Lower leg skin (tissue), 3 donors: Measurements from ENCODE around the gene MACF1.

Experiments
- POLR2A ChIP-seq, 2 donors: fragments of 450-650 bp; IDR thresholded peaks; one replicate each; pipeline ENCODE4 v1.6.1; 2016 to 2017; ENCODE audit warnings: antibody characterized with exemption in 2 of 2, mild to moderate bottlenecking in 1 of 2, moderate library complexity in 1 of 2
- TF ChIP-seq, protein P1 (sequence below), 3 donors: fragments of 450-650 bp; IDR thresholded peaks; one replicate each; pipeline ENCODE4 v1.5.1; 2016; ENCODE audit warnings: antibody characterized with exemption in 3 of 3, mild to moderate bottlenecking in 3 of 3, moderate library complexity in 2 of 3

DNA sequence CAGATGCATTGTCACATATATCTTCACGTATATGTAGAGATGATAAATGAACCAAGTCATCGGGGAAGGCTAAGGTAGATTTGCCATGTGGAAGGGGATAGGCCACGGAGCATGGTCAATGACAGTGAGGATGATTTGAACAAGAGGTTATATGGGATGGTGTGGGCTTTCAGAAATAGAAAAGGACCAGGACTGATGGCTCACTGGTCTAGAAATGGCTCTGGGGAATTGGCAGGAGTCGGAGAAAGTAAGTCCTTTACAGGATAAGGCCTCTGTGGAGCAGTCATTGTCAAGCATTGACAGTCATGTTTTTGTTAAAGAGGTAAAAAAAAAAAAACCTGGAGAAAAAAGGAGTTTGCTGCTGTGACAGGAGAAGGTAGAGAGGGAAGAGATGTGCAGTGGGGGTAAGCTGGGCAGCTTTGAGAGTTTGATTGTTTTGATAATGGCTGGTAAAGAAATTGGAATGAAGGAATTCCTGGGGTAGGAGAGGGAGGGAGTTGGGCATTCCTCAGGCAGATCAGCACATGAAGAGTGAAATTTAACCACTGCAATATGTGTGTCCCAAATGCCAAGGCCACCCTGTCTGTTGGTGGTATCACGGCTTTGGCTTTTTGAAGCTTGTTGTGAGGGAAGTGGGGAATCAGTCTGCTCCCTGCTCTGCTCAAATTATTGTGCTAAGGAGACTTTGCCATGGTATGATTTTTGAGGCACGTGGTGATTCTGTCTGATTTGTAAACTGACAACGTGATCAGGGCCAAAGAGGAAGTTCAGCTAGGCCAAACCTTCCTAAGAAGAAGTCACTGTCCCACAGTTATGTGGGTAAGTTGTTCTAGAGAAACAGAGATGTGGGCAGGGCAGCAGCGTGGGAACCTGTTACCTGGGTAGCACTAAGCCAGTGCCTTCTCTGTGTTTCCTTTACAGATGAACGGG lies 26.0 kb downstream of the MACF1 start:
- TF ChIP-seq, protein P1, sequence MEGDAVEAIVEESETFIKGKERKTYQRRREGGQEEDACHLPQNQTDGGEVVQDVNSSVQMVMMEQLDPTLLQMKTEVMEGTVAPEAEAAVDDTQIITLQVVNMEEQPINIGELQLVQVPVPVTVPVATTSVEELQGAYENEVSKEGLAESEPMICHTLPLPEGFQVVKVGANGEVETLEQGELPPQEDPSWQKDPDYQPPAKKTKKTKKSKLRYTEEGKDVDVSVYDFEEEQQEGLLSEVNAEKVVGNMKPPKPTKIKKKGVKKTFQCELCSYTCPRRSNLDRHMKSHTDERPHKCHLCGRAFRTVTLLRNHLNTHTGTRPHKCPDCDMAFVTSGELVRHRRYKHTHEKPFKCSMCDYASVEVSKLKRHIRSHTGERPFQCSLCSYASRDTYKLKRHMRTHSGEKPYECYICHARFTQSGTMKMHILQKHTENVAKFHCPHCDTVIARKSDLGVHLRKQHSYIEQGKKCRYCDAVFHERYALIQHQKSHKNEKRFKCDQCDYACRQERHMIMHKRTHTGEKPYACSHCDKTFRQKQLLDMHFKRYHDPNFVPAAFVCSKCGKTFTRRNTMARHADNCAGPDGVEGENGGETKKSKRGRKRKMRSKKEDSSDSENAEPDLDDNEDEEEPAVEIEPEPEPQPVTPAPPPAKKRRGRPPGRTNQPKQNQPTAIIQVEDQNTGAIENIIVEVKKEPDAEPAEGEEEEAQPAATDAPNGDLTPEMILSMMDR (IDR thresholded peaks at IDR 0.05) = no peak
- TF ChIP-seq POLR2A (IDR thresholded peaks at IDR 0.05) = no peak
